KG1 (cell line): ENCODE data around the gene PIAS4.
"Not testable (repeated sequence)": the region's sequence is repeated elsewhere in the genome, so short reads cannot be mapped to it uniquely, and the experiment has no call there.

Source experiments
- DNase-seq: peaks from one replicate; lab custom pipeline; 2025; lab: John Stamatoyannopoulos, UW

Gene PIAS4, protein sequence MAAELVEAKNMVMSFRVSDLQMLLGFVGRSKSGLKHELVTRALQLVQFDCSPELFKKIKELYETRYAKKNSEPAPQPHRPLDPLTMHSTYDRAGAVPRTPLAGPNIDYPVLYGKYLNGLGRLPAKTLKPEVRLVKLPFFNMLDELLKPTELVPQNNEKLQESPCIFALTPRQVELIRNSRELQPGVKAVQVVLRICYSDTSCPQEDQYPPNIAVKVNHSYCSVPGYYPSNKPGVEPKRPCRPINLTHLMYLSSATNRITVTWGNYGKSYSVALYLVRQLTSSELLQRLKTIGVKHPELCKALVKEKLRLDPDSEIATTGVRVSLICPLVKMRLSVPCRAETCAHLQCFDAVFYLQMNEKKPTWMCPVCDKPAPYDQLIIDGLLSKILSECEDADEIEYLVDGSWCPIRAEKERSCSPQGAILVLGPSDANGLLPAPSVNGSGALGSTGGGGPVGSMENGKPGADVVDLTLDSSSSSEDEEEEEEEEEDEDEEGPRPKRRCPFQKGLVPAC

DNA sequence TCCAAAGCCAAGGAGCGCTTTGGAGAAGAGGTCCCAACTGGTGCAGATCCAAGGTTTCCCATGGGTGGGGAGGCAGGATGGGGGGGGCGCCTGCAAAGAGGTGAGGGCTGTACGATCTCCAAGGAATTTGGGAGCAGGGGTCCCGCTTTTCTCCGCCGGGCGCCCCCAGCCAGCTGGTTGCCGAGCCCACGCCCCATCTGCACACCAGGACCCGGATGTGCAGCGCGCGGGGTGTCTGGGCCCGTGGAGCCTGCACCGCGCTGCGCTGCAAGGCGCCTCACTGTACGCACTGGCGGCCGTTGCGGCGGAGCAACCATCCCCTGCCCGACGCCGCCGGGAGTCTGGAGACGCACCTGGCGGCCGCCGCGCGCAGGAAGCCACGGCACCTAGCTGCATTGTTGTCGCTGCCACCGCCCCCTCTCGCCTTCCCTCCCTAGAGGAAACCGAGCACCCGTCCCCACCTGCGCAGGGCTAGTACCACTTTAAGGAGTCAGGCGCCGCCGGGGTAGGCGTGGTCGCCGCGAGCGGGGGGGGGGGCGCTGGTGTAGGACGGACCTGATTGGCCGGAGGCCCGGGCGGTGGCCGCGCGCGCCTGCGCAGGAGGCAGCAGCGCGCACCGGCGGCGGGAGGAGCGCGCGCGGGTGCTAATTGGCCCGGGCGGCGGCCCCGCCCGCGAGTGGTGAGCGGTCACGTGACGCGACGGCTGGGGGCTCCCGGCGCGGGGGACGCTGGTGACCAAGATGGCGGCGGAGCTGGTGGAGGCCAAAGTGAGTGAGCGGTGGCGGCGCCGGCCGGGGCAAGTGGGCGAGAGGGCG lies at the start of gene PIAS4:
Gene PIAS4, plus strand, starts transcription at position 716 of the 815 bp plus-strand sequence. Its CDS starts 25 bp downstream, at position 741.
- DNase-seq: peak; percentile 89

DNA sequence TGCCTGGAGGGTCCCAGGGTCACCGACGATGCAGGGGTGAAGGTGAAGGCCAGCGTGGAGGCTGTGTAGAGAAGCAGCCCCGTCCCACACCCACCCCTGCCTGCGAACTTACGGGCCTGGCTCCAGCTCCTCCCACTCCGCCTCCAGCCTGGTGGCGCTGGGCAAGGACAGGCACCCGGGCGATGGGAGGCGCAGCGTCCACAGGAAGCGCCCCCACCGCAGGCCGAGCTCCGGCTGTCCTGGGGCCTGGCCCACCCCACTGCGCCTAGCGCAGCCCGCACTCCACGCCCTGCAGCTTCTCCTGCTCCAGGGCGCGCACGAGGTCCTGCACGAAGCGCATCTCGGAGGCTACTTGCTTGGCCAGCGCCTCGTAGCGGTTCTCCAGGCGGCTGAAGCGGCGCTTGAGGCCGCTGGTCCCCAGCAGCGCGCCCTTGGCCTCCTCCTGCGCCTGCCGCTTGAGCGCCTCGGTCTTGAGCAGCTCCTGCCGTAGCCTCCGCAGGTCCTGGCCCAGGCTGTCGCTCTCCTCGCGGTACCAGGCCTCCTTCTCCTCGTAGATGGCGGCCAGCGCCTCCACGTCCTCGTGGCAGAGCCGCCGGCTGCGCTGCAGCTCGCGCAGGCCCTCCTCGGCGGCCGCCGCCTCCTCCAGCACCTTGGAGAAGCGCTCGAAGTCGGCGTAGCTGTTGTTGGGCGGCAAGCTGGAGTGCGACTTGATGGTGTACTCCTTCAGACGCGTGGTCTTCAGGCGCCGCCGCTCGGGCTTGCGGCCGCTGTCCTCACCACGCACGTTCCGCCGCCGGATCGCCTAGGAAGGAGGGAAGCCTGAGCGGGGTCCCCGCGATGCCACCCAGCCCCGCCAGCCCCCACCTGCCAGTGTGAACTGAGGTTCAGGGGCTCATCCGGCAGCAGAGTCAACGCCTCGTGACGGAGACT lies 48.4 kb upstream of the PIAS4 start:
- DNase-seq: no peak

DNA sequence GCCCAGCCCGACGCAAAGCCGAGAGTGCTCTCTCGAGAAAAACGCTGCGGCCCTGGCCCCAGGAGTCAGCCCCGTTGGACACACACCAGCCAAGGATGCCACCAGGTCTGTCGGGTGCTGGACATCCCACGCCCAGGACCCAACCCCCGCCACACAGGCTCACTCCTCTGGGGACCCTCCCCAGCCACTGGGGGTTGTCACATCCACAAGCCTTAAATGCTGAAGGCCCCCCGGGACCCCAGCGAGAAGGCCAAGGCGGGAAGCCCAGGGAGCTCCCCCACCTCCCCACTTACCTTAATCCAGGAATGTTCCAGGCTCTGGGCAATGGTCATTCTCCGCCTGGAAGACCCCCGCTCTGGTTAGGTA lies 47.8 kb upstream of the PIAS4 start:
- DNase-seq: no peak

DNA sequence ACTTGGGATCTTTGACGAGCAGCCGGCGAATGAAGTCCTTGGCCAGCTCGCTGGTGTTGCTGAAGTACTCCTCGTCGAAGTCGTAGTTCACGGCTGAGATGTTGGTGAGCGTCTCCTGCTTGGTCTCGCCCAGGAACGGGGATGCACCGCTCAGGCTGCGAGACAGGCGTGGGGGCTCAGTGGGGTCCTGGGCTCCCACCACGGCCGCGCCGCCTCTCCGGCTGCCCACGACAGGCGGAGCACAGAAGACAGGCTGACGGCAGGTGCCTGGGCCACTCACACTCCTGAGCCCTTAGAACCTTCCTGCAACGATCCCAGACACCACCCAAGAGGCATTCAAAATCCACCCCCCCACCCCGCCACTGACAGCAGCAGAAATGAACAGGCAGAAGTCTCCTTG lies 46.5 kb upstream of the PIAS4 start:
- no peak for DNase-seq

DNA sequence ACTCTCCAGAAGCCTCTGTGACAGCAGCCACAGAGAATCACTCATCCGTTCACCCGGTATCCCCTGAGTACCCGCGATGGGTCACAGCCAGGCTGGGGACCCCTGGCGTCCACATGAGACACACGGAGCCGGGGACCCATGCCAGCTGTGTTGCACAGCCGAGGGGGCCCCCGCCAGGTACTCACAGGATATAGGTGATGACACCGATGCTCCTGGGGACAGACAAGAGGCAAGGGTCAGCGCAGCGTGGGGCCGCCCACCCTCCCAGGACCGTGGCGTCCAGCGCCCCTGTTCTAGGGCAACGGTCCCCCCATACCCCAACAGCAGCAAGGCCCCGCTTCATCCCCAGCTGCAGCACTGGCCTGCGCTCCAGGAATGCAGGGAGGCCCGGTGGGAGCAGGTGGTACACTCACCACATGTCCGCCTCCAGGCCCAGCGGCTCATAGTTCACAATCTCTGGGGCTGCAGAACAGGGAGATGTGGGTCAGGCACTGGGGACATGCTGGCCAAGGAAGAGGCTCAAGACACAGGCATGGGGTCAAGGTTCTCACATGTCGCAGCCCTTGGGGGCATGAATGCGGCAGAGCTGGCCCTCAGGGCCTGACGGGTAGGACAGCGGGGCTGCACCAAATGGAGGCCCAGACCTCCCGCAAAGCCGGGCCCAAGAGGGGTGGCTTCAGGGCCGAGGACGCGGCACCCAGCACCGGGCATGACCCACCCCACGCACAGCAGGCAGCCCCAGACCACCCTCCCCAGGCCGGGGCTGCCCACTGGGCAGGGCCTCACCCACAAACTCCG lies 43.9 kb upstream of the PIAS4 start:
- DNase-seq: no peak

DNA sequence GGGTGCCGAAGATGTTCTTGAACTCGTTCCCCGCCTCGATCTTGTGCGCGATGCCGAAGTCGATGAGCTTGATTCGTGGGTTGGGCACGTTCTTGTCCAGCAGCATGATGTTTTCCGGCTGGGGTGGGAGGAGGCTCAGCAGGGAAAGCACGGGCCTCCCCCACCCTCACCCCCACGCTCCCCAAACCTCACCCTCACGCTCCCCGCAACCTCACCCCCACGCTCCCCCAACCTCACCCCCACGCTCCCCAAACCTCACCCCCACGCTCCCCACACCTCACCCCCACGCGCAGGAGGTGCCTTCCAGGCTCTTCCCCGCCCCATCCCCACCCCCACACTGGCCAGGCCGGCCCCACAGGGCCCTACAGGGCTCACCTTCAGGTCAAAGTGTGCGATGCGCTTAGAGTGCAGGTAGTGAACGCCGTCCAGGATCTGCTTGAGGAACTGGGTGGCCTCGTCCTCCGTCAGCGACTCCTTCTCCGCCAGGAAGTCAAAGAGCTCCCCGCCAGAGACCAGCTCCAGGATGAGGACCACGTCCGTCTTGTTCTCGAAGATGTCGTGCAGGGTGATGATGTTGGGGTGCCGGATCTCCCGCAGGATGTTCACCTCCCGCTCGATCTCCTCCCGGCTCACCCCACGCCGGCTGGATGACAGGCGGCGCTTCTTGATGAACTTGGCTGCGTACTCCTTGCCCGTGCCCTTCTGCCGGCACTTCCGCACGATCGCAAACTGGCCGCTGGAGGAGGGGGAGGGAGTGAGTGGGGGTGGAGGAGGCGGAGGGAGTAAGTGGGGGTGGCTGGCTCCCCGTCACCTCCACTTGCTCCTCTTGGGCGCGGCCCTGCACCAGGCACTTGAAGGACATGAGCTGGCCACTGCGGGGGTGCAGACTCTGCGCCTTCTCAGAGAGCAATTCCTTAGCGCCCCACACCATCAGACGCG lies 43.0 kb upstream of the PIAS4 start:
- no peak for DNase-seq

DNA sequence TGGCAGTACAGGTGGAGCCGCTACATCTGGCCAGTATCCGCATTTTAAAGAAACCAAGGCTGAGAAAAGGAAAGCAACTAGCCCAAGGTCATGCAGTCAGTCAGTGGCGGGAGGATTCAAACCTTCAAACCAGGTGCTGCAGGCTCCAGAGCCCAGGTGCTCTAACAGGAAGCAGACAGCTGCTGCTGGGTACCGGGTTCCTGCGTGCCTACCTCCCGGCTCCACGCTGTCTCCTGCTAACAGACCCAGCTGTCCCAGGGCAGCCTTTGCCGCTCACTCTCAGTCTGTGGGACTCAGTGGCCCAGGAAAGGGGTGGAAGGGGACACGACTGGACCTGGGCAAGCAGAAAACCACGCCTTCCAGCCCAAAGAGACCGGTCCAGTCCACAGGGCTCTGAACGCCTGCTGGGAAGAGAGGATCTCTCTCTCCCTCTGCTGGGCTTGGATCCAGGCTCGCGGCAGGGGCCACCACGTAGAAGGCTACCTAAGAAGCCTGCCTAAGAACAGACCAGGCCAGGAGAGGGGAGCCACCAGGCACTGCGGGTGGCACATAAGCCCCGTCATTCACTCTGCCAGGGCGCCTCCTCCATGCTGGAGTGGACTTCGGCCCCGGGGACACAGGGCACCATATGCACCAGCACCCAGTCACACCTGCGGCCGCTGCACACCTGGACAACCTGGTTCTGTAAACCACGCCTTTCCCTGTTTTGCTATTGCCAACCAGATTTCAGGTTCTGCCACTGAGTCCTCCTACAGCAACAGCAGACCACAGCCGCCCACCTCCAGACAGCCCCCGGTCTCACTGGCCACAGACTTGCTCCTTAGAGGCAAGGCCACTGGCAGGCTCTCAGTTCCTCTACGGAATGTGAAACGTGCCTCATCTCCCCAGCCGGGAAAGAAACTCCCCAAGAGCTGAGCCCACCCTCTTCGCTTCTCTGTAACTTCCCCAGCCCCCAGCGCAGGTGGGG lies 41.2 kb upstream of the PIAS4 start:
- DNase-seq: no peak

DNA sequence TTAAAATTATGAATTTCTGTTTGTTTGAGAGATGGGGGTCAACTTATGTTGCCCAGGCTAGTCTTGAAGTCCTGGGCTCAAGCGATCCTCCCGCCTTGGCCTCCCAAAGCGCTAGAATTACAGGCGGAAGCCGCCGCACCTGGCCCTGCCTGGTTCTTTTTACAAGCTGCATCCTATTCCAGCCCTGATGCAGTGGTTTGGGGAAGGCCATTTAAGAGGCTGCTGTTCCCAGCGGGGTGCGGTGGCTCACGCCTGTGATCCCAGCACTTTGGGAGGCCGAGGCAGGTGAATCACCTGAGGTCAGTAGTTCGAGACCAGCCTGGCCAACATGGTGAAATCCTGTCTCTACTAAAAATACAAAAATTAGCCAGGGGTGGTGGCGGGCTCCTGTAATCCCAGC lies 39.6 kb upstream of the PIAS4 start:
- not testable (repeated sequence) for DNase-seq

DNA sequence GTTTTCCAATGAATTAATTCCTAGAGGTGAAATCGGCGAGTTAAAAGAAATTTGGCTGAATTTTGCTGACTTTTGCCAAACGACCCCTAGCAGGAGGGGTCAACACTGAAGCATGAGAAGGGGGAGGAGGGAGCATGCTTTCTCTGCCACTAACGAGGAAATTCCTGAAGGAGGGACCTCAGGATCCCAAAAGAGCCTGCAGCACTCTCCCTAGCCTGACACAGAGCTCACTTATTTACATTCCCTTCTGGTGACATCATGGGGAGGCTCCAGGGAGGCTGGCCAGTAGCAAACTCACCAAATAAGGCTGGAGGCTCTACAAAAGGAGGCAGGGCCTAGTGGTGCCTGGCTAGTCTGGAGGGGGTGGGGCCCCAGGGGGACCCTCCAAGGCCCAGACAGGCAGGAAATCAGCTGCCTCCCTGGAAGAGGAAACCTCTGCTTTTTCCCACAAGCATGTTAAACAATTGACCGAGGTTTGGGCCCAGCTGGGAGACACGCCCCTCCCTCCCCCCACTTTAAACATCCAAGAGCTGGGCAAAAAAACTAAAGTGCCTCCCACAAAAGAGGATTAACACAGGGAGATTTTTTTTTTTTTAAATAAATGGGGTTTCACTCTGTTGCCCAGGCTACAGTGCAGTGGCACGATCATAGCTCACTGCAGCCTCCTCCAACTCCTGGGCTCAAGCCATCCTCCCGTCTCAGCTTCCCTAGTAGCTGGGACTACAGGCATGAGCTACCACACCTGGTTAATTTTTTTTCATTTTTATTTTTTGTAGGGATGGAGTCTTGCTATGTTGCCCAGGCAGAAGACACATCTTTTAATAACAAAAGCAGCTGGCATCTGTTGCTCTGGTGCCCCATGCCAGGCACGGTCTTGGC lies 38.7 kb upstream of the PIAS4 start:
- no peak for DNase-seq

DNA sequence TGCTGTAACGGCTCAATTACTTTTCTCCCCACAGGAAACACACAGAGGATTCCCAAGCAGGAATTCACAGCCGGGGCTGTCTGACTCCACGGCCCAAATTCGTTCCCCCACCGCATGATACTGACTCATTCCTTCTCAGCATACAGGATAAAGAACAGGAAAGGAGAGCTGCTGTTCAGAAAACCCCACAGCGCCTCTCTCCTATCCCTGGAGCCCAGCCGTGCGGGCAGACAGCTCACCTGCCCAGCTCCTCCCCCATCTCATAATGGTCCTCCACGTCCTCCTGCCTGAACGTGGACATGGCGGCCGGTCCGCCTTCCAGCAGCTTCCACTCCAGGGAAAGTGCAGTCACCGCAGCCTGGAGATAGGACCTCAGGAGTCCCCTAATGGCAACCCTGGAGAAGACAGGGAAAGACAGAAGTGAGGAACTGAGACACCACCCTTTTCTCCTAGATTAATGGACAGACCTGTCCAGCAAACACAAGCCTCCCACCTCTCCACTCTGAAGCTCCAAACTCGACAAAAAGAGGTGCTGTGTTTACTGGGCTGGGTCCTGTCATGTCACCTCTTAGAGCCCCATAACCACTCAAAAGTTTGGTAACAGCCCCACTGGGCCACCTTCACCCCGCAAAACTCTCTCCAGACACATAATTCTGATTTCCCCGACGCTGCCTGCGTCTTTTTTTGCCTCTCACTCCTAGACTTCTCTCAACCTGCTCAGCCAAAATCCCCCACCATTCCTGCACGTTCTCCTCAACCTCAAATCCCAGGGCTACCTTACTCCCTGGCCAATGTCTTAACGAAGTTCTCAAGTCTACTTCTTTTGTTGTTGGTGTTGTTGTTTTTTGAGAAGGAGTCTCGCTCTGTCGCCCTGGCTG lies 37.9 kb upstream of the PIAS4 start:
- DNase-seq: no peak

DNA sequence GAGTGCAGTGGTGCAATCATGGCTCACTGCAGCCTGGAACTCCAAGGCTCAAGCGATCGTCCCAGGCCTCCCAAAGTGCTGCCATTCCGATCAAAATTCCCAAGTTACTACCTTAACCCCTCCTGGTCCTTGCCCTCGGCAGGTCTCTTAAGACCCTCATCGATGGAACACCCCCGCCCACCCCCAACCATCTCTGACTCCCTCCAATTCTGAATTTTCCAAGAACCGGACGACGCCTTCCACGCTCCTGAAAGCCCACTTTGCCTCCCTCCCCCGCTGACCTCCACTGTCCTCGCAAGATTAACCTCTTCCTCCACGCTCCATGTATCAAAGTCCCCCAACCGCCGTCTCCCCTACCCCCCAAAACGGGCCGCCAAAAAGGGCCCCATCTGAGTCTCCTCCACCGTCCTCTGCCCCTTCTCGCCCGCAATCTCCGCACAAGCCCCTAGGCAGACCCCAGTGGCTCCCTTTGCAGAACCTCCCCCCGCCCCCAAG lies 37.2 kb upstream of the PIAS4 start:
- DNase-seq: no peak

DNA sequence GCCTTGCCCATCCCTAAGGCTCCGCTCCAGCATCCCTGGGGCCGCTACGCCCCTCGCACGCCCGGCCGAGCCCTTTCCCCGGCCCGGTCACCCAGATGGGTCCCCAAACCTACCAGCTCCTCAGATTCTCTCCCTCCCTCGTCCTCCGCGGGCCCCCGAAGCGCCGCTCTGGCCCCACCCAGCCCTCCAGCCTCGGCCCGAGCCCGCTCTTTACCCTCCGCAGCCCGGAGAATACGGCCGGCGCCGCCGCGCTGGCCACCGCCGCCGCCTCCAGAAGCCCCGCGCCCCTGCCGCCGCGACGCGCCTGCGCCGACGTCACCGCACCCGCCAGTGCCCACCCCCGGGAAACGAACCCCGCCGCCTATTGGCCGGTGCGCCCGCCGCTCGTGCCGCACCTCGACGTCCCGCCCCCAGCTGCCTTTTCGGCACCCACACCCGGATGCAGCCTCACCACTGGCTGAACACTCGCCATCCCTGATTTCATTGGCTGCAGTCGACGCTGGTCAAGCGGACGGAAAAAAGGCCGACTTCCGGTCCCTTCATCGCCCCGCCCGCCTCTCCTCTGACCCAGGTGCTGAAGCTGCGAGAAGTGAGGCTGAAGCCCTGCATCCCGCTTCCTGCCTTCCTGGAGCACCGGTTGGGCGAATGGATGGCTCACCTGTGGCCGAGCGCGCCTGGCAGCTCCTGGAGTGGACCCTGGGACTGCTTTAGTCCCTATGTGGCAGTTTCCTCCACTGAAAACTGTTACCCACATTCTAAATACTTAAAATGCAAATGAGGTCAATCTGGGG lies 36.5 kb upstream of the PIAS4 start, which contains the start of gene DAPK3:
Gene DAPK3, minus strand, starts transcription at position 292 of the 791 bp plus-strand sequence. CDS start 1,364 bp downstream, outside the sequence.
- peak; percentile 85 for DNase-seq

DNA sequence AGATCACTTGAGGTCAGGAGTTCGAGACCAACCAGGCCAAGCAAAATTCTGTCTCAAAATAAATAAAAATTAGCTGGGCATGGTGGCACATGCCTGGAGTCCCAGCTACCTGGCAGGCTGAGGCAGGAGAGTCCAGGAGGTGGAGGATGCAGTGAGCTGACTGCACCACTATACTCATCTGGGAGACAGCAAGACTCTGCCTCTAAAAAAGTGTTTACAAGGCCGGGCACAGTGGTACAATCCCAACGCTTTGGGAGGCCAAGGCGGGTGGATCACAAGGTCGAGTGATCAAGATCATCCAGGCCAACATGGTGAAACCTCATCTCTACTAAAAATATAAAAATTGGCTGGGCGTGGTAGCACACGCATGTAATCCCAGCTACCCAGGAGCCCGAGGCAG lies 32.4 kb upstream of the PIAS4 start:
- no peak for DNase-seq

DNA sequence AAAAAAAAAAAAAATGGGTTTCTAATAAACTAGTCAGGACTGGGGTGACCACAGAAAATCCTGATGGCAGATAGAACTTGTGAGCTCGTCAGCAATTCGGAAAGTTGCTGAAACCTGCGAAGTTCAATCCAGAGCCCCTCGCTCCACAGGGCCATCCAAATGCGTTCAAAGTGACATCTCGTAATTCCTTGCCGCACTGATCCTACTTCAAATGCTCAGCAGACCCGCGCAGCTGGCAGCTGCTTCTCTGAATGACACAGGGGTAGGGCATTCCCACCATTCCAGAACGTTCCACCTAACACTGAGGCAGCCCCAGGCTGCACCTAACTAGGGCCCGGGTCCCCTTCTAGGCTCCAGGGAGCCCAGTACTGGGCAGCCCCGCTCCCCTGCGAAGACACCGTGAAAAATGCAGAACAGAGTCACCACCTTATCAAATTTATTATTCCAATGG lies 31.9 kb upstream of the PIAS4 start:
- no peak for DNase-seq

DNA sequence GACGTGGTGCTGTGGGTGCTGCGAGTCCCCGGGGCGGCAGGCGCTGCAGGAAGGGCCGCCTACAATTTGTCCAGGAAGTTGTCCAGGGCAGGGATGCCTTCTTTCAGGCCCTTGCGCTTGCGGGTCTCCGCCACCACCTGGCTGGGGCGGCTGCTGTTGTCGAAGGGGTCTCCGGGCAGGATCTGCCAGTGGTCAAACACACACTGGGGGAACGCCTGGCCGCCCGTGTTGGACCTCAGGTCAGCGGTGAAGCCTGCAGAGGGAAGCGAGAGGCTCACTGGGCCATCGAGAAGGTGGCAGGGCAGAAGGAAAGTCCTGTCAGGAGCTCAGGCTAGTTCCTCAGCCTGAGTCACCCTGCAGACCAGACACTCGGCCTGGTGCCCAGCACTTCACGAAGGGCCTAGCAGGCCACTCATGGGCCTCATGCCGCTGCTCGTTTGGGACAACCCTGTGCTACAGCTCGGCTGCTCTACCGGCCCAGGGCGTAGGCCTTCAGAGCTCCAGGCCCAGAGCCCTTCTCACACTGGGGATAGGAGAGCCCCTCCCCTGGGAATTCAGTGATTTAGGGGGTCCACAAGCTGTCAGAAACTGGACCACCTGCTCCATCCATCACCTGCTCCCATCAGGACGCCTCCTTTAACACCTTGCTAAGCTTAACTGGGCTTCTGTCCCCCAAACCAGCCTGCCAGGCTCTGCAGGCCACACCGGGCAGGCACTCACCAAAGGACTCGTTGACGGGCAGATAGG lies 30.9 kb upstream of the PIAS4 start:
- no peak for DNase-seq
